H9 (cell line): ENCODE data around the gene SELENOS. TPM values are rescaled to one million over a fixed set of nuclear protein-coding genes. Genes with fewer than 3 reads are reported as not detected.

Source experiments
- DNase-seq: peaks from one replicate; pipeline ENCODE4 v3.0.0-alpha.2; 2017
- H2AFZ ChIP-seq: one replicate; pipeline ENCODE4 v1.6.1; 2013; ENCODE audit warnings: mild to moderate bottlenecking, low read length, control low read depth, moderate library complexity
- H2AK5ac ChIP-seq: 2 replicates; pipeline ENCODE4 v1.6.1; 2013; ENCODE audit warnings: low read length, control low read depth, mixed read lengths; ENCODE audit not compliant: insufficient read length
- H2BK120ac ChIP-seq: one replicate; pipeline ENCODE4 v1.6.1; 2013; ENCODE audit warnings: low read depth, mild to moderate bottlenecking, low read length, control low read depth, inconsistent platforms; ENCODE audit not compliant: poor library complexity, severe bottlenecking
- H2BK12ac ChIP-seq: 2 replicates; pipeline ENCODE4 v1.6.1; 2013; ENCODE audit warnings: low read length, control low read depth, mixed read lengths, low read depth; ENCODE audit not compliant: insufficient read length
- H2BK15ac ChIP-seq: 2 replicates; pipeline ENCODE4 v1.6.1; 2013; ENCODE audit warnings: low read depth, low read length, control low read depth
- H2BK20ac ChIP-seq: one replicate; pipeline ENCODE4 v1.6.1; 2013; ENCODE audit warnings: low read depth, mild to moderate bottlenecking, low read length, control low read depth, inconsistent platforms; ENCODE audit not compliant: poor library complexity, severe bottlenecking
- H2BK5ac ChIP-seq: 2 replicates; pipeline ENCODE4 v1.6.1; 2013; ENCODE audit warnings: low read length, control low read depth, mixed read lengths; ENCODE audit not compliant: insufficient read length
- H3K14ac ChIP-seq: 2 replicates; pipeline ENCODE4 v1.6.1; 2013; ENCODE audit warnings: low read length, control low read depth; ENCODE audit not compliant: insufficient read depth
- H3K18ac ChIP-seq: 2 replicates; pipeline ENCODE4 v1.6.1; 2013; ENCODE audit warnings: low read depth, mild to moderate bottlenecking, mixed read lengths, low read length, control low read depth; ENCODE audit not compliant: insufficient read length
- H3K23ac ChIP-seq: 2 replicates; pipeline ENCODE4 v1.6.1; 2013; ENCODE audit warnings: low read length, control low read depth, mixed read lengths, low read depth; ENCODE audit not compliant: insufficient read length
- H3K23me2 ChIP-seq: 2 replicates; pipeline ENCODE4 v1.6.1; 2013; ENCODE audit warnings: low read depth, mild to moderate bottlenecking, mixed read lengths, low read length, control low read depth; ENCODE audit not compliant: insufficient read length, poor library complexity, severe bottlenecking
- H3K27ac ChIP-seq: 2 replicates; pipeline ENCODE4 v1.5.1; 2013; ENCODE audit warnings: low read length, control low read depth, mixed read lengths, low read depth; ENCODE audit not compliant: insufficient read length
- H3K27me3 ChIP-seq: 2 replicates; pipeline ENCODE4 v1.6.1; 2013; ENCODE audit warnings: low read length, control low read depth, inconsistent platforms; ENCODE audit not compliant: insufficient read depth
- H3K4ac ChIP-seq: 2 replicates; pipeline ENCODE4 v1.6.1; 2013; ENCODE audit warnings: low read depth, mild to moderate bottlenecking, control low read depth, inconsistent platforms, low read length, moderate library complexity
- H3K4me1 ChIP-seq: 2 replicates; pipeline ENCODE4 v1.6.1; 2013; ENCODE audit warnings: low read length, control low read depth, inconsistent platforms; ENCODE audit not compliant: insufficient read depth
- H3K4me2 ChIP-seq: 2 replicates; pipeline ENCODE4 v1.6.1; 2013; ENCODE audit warnings: low read length, control low read depth, mixed read lengths; ENCODE audit not compliant: insufficient read length, insufficient read depth
- H3K56ac ChIP-seq: 2 replicates; pipeline ENCODE4 v1.6.1; 2013; ENCODE audit warnings: low read depth, mild to moderate bottlenecking, mixed read lengths, low read length, control low read depth; ENCODE audit not compliant: insufficient read length
- H3K79me1 ChIP-seq: 2 replicates; pipeline ENCODE4 v1.6.1; 2013; ENCODE audit warnings: low read depth, mild to moderate bottlenecking, moderate library complexity, low read length, control low read depth, inconsistent platforms; ENCODE audit not compliant: insufficient read depth, poor library complexity, severe bottlenecking
- H3K79me2 ChIP-seq: 2 replicates; pipeline ENCODE4 v1.6.1; 2013; ENCODE audit warnings: low read length, control low read depth, inconsistent platforms; ENCODE audit not compliant: insufficient read depth
- H3K9ac ChIP-seq: 2 replicates; pipeline ENCODE4 v1.6.1; 2013; ENCODE audit warnings: low read length, control low read depth, mixed read lengths; ENCODE audit not compliant: insufficient read length; ENCODE audit errors: extremely low read depth
- H3K9me3 ChIP-seq: one replicate; pipeline ENCODE4 v1.6.1; 2013; ENCODE audit warnings: low read depth, low read length, inconsistent platforms; ENCODE audit not compliant: control insufficient read depth
- H3T11ph ChIP-seq: one replicate; pipeline ENCODE4 v1.6.1; 2013; ENCODE audit warnings: mild to moderate bottlenecking, low read length, control low read depth, inconsistent platforms
- H4K20me1 ChIP-seq: one replicate; pipeline ENCODE4 v1.6.1; 2013; ENCODE audit not compliant: control insufficient read depth, insufficient read length, insufficient read depth
- H4K5ac ChIP-seq: 2 replicates; pipeline ENCODE4 v1.6.1; 2013; ENCODE audit warnings: low read depth, mild to moderate bottlenecking, mixed read lengths, low read length, control low read depth; ENCODE audit not compliant: insufficient read length
- H4K8ac ChIP-seq: replicated peaks from 2 replicates; pipeline ENCODE4 v1.6.1; 2013; ENCODE audit warnings: low read length, control low read depth, mixed read lengths, low read depth; ENCODE audit not compliant: insufficient read length
- H4K91ac ChIP-seq: 2 replicates; pipeline ENCODE4 v1.6.1; 2013; ENCODE audit warnings: low read depth, mild to moderate bottlenecking, moderate library complexity, mixed read lengths, low read length, control low read depth; ENCODE audit not compliant: insufficient read length
- H3K27ac Mint-ChIP-seq, 3 experiments: 2 replicates in 2 of 3; 3 replicates in 1 of 3; pipeline ENCODE4 v1.8.0; 2020 to 2021; ENCODE audit warnings: mixed read lengths in 3 of 3, mild to moderate bottlenecking in 1 of 3, moderate library complexity in 1 of 3
- H3K27me3 Mint-ChIP-seq: 2 replicates; pipeline ENCODE4 v1.8.0; 2021; ENCODE audit warnings: low read depth, mild to moderate bottlenecking, moderate library complexity, mixed read lengths
- H3K36me3 Mint-ChIP-seq, 3 experiments: 2 replicates in 2 of 3; 3 replicates in 1 of 3; pipeline ENCODE4 v1.8.0; 2020 to 2021; ENCODE audit warnings: low read depth in 3 of 3, mixed read lengths in 3 of 3; ENCODE audit not compliant: insufficient read depth in 1 of 3
- H3K4me1 Mint-ChIP-seq, 2 experiments: 2 replicates each; pipeline ENCODE4 v1.8.0; 2020; ENCODE audit warnings: mixed read lengths in 2 of 2
- H3K4me3 Mint-ChIP-seq, 2 experiments: 2 replicates in 1 of 2; 3 replicates in 1 of 2; pipeline ENCODE4 v1.8.0; 2020 to 2021; ENCODE audit warnings: mild to moderate bottlenecking in 2 of 2, mixed read lengths in 2 of 2, moderate library complexity in 1 of 2
- H3K9me3 Mint-ChIP-seq, 2 experiments: 2 replicates in 1 of 2; 3 replicates in 1 of 2; pipeline ENCODE4 v1.8.0; 2020; ENCODE audit warnings: mild to moderate bottlenecking in 2 of 2, mixed read lengths in 2 of 2, moderate library complexity in 1 of 2
- WGBS: extraction: QIAGEN DNeasy Blood & Tissue Kit; methylation state at CpG from one replicate; pipeline ENCODE4 v1.1.7; 2013; ENCODE audit warnings: missing lambda C conversion rate, low lambda C conversion rate, mixed read lengths; ENCODE audit not compliant: insufficient read length; ENCODE audit errors: extremely low coverage; 5-methylcytosine and 5-hydroxymethylcytosine counted together
- total RNA-seq: library from RNA; stranded (reverse); gene quantifications from 2 replicates; pipeline ENCODE4 v1.2.1, GENCODE V29; 2021
- TF ChIP-seq, protein P1 (sequence below): fragments of 200-600 bp; sonication (generic); conservative IDR thresholded peaks from 3 replicates; pipeline ENCODE4 v1.8.0; 2021; ENCODE audit warnings: antibody characterized with exemption, mild to moderate bottlenecking

Gene SELENOS
- total RNA-seq, 1 experiment from 2014 or later: 57.7 TPM

DNA sequence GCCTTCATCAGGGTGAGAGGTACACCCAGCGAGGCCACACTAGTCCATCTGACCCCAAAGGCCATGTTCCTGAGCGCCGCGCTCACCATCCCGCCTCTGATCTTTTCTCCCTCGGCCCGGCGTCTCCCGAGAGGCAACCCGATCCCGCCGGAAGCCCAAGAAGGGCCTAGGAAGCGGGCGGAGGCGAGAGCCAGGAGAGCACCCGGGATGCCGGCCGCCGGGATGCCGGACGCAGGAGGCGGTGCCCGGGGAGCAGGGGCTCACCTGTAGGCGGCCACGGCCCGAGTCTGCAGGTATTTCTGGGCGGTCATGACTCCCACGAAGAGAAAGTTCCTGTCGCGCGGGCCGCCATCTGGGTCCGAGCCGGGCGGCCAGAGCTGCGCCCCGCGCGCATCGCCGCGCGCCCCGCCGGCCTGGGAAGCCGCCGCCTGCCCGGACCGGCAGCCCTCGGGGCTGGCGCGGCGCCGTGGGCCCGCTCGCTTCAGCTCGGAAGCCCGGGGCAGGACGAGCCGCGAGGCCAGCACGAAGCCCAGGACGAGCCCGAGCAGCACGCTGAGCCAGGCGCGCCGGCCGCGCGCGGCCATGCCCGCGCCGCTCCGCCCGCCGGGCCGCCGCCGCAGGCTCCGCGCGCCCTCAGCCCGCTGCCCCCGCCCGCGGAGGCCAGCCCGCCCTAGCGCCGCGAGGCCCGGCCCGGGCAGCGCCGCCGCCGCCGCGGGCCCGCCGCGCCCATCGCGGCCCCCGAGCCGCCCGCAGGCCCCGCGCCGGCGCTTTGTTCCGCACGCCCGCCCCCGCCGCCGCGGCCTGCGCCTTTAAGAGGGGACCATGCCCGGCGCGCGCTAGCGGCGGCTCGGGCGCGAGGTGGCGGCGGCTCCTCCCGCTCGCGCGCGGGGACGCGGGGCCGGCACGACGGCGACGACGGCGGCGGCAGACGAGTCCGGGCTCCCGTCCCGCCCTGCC lies 26.1 kb downstream of the SELENOS start:
- Histone ChIP-seq H4K8ac (no peak overlapping the region), H3K9me3 (no peaks in the 10 kb centered on the region), H2BK12ac (no peak overlapping the region), H2BK5ac (no peak overlapping the region), H2AK5ac (no peak overlapping the region), H3K27me3 (no peaks in the 10 kb centered on the region), H3K4me2 (peak overlapping the region; percentile 88), H4K91ac (no peak overlapping the region), H3K56ac (no peak overlapping the region), H3K23ac (no peak overlapping the region), H4K20me1 (no peaks in the 10 kb centered on the region), H3K9ac (peak overlapping the region; percentile 81), H2BK20ac (no peak overlapping the region), H2BK120ac (no peak overlapping the region), H4K5ac (no peak overlapping the region), H3K79me1 (no peaks in the 10 kb centered on the region), H3K4ac (no peak overlapping the region), H3K23me2 (peaks cover 14% of the 10 kb centered on the region), H3K4me1 (peaks cover 5% of the 10 kb centered on the region; the same call in 1 of the 2 replicates), H2BK15ac (no peak overlapping the region), H3K18ac (peak overlapping the region; percentile 67), H3K79me2 (peaks cover 38% of the 10 kb centered on the region), H3T11ph (no peak overlapping the region), H3K14ac (peak overlapping the region; percentile 81), H2AFZ (no peak overlapping the region), H3K27ac (no peak overlapping the region)
- no peaks in the 10 kb centered on the region for H3K9me3 Mint-ChIP-seq
- H3K27ac Mint-ChIP-seq: no peak overlapping the region; a peak in 1 of 7 replicates
- DNase-seq: no peak
- no CpG with 5 or more reads among the region's 150 CpGs for WGBS
- peaks cover 2% of the 10 kb centered on the region for H3K27me3 Mint-ChIP-seq
- H3K4me1 Mint-ChIP-seq: peaks cover 44 to 65% of the 10 kb centered on the region in 2 experiments
- H3K36me3 Mint-ChIP-seq: peaks cover 3 to 9% (median 8%) of the 10 kb centered on the region in 3 experiments; a peak in 6 of 7 replicates
- peak overlapping the region; percentile 92 to 95 for H3K4me3 Mint-ChIP-seq
- TF ChIP-seq, protein P1, sequence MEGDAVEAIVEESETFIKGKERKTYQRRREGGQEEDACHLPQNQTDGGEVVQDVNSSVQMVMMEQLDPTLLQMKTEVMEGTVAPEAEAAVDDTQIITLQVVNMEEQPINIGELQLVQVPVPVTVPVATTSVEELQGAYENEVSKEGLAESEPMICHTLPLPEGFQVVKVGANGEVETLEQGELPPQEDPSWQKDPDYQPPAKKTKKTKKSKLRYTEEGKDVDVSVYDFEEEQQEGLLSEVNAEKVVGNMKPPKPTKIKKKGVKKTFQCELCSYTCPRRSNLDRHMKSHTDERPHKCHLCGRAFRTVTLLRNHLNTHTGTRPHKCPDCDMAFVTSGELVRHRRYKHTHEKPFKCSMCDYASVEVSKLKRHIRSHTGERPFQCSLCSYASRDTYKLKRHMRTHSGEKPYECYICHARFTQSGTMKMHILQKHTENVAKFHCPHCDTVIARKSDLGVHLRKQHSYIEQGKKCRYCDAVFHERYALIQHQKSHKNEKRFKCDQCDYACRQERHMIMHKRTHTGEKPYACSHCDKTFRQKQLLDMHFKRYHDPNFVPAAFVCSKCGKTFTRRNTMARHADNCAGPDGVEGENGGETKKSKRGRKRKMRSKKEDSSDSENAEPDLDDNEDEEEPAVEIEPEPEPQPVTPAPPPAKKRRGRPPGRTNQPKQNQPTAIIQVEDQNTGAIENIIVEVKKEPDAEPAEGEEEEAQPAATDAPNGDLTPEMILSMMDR: no peak; the same call in 2 of the 3 replicates
